RWPE2 (cell line): ENCODE results near the gene ZBTB4.
A peak's percentile ranks its signal among the peaks of the same experiment; 100 is the strongest.

Experiments used
- ATAC-seq: fragments of 200-7000 bp; cut with Tn5 transposase; 3 replicates; pipeline ENCODE4 v1.9.1; 2021; ENCODE audit warnings: low read depth
- DNase-seq: peaks from one replicate; pipeline ENCODE4 v3.0.0-alpha.2; 2020; ENCODE audit warnings: low spot score
- H3K27ac ChIP-seq: fragments of 450-650 bp; 2 replicates; pipeline ENCODE4 v1.5.1; 2017; ENCODE audit warnings: mild to moderate bottlenecking; ENCODE audit not compliant: poor library complexity, severe bottlenecking
- H3K27me3 ChIP-seq: fragments of 250-450 bp; sonication (Bioruptor Pico); 2 replicates; pipeline ENCODE4 v1.5.1; 2021; ENCODE audit warnings: mild to moderate bottlenecking, moderate library complexity; ENCODE audit not compliant: insufficient read depth, poor library complexity, severe bottlenecking
- H3K36me3 ChIP-seq: fragments of 250-450 bp; sonication (Bioruptor Pico); 2 replicates; pipeline ENCODE4 v1.5.1; 2020; ENCODE audit warnings: low read depth, mild to moderate bottlenecking, moderate library complexity
- H3K4me1 ChIP-seq: fragments of 250-450 bp; sonication (Bioruptor Pico); 2 replicates; pipeline ENCODE4 v1.5.1; 2021; ENCODE audit warnings: mild to moderate bottlenecking, moderate library complexity; ENCODE audit not compliant: insufficient read depth, poor library complexity, severe bottlenecking
- H3K4me3 ChIP-seq: fragments of 250-450 bp; sonication (Bioruptor Pico); 2 replicates; pipeline ENCODE4 v1.5.1; 2021; ENCODE audit warnings: mild to moderate bottlenecking, moderate library complexity; ENCODE audit not compliant: severe bottlenecking
- H3K9me3 ChIP-seq: fragments of 250-450 bp; sonication (Bioruptor Pico); 2 replicates; pipeline ENCODE4 v1.5.1; 2021; ENCODE audit warnings: mild to moderate bottlenecking, moderate library complexity; ENCODE audit not compliant: severe bottlenecking
- TF ChIP-seq, protein P1 (sequence below): fragments of 450-650 bp; IDR thresholded peaks from one replicate; pipeline ENCODE4 v1.5.1; 2017; ENCODE audit warnings: mild to moderate bottlenecking, moderate library complexity; ENCODE audit not compliant: poor library complexity, severe bottlenecking

The ZBTB4 gene

DNA sequence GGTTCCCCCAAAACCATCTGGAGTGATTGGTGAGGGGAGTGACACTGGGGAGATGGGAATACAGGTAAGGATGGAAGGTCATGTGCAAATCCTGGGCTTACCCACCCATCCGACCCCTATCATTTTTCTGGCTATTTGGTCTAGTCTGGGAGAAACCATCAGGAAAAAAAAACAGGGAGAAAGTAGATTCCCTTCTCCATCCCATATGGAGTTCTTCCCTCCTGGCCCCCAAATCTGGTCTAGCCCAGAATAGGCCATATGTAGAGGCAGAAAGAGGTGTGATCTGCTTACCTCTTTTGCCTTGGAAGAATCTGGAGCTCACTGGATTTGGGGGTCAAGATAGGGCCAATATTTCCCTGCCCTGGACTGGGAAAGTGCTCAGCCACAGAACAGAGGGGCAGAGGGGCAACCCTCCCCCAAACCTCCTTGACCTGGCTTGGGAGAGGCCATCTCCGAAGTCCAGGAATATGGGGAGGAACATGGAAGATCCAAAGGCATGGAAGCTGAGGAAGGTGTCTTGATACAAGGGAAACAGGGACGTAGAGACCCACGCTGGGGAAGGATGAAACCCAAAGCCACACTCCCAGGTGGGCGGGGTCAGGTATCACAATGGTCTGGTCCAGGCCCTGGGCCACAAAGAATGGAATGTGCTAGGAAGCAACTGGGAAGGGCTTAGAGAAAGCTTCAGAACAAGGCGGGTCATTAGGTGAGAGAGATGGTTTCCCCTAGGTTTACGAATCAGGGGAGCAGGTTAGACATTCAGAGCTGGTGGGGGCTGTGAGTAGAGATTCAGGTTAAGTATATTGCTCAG is 18.4 kb downstream of the ZBTB4 start:
- H3K4me3 ChIP-seq: no peak overlapping the region
- no peaks in the 10 kb centered on the region for H3K27me3 ChIP-seq
- H3K9me3 ChIP-seq: no peaks in the 10 kb centered on the region
- no peaks in the 10 kb centered on the region for H3K4me1 ChIP-seq
- DNase-seq (no peak), ATAC-seq (peak; percentile 20; the same call in 1 of the 3 replicates)
- peaks cover 12% of the 10 kb centered on the region; the same call in 1 of the 2 replicates for H3K36me3 ChIP-seq
- peak overlapping the region; percentile 25 for H3K27ac ChIP-seq
- TF ChIP-seq, protein P1, sequence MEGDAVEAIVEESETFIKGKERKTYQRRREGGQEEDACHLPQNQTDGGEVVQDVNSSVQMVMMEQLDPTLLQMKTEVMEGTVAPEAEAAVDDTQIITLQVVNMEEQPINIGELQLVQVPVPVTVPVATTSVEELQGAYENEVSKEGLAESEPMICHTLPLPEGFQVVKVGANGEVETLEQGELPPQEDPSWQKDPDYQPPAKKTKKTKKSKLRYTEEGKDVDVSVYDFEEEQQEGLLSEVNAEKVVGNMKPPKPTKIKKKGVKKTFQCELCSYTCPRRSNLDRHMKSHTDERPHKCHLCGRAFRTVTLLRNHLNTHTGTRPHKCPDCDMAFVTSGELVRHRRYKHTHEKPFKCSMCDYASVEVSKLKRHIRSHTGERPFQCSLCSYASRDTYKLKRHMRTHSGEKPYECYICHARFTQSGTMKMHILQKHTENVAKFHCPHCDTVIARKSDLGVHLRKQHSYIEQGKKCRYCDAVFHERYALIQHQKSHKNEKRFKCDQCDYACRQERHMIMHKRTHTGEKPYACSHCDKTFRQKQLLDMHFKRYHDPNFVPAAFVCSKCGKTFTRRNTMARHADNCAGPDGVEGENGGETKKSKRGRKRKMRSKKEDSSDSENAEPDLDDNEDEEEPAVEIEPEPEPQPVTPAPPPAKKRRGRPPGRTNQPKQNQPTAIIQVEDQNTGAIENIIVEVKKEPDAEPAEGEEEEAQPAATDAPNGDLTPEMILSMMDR: no peak

DNA sequence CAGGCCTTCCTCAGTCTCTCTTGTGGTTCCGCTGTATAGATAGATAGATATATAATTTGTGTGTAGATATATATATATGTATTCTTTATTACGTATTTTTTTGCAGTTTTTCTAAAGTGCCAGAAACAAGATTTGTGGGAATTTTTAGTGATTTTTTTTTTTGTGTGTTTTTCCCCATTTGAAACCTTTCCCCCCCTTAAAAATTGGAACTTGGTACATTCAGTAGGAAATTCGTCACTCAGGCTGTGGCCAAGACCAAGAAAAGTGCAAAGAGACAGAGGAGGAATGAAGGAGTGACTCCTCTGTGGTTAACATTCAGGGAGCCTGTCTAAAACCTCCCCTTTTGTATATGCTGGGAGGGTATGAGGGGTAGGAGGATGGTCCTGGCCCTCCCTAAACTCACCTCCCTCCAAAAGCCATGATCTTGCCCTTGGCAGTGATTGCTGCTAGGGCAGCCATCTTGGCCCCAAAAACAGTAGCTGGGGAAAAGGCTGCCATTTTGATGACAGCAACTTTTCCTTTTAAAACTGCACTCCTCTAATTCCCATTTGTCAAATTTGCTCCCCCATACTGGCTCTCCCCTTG is 19.4 kb downstream of the ZBTB4 start:
- ATAC-seq (no peak), DNase-seq (no peak)
- no peaks in the 10 kb centered on the region for H3K9me3 ChIP-seq
- TF ChIP-seq, protein P1: no peak
- no peaks in the 10 kb centered on the region for H3K27me3 ChIP-seq
- H3K4me1 ChIP-seq: no peaks in the 10 kb centered on the region
- H3K36me3 ChIP-seq: 0 out of 2 replicates have a peak, but pooled peaks cover 5% of the 10 kb centered on the region
- peak overlapping the region; percentile 25 for H3K27ac ChIP-seq
- H3K4me3 ChIP-seq: no peak overlapping the region

DNA sequence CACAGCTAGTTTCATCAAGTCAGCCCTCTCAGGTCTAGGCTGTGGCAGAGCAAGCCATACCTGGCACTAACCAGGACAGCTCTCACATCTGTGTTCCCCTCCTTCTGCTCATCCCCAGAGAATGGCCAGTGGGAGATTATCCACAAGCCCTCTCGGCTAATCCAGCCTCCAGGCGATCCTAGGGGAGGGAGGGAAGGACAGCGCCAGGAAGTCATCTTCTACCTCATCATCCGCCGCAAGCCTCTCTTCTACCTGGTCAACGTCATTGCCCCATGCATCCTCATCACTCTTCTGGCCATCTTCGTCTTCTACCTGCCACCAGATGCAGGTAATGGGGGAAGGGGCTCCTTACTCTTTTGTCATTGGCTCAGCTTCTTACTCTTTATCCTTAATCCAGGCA is 31.0 kb downstream of the ZBTB4 start:
- Histone ChIP-seq H3K4me1 (peaks cover 26% of the 10 kb centered on the region), H3K36me3 (no peaks in the 10 kb centered on the region), H3K4me3 (no peak overlapping the region), H3K27ac (no peak overlapping the region), H3K9me3 (no peaks in the 10 kb centered on the region), H3K27me3 (no peaks in the 10 kb centered on the region)
- DNase-seq (no peak), ATAC-seq (no peak)
- TF ChIP-seq, protein P1: no peak

DNA sequence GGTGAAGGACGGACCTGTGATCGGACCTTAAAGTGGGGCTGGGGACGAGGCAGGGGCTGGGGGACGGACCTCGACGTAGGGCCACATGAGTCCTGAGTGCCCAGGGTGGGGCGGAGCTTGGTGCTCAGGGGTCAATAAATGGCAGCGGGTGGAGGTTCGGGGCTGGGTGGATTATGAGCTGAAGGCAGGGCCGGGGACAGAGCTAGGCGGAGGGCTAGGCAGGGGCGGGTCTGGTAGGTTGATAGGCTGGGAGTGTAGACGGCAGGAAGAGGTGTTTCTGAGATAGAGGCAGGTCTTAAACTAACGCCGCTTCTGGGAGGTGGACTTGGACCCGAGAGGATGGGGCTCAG is 33.8 kb downstream of the ZBTB4 start:
- Histone ChIP-seq H3K27me3 (no peaks in the 10 kb centered on the region), H3K9me3 (no peaks in the 10 kb centered on the region), H3K4me1 (peaks cover 24% of the 10 kb centered on the region), H3K36me3 (no peaks in the 10 kb centered on the region), H3K4me3 (peak overlapping the region; percentile 21), H3K27ac (peak overlapping the region; percentile 87)
- DNase-seq (no peak), ATAC-seq (peak; percentile 40)
- TF ChIP-seq, protein P1: no peak
